Left renal pelvis (tissue), 4 donors: Measurements from ENCODE around the gene STK17B. TPM values are rescaled to one million over a fixed set of nuclear protein-coding genes. Genes with fewer than 3 reads are reported as not detected.
A peak's percentile ranks its signal among the peaks of the same experiment; 100 is the strongest.
"Not testable (repeated sequence)": the region's sequence is repeated elsewhere in the genome, so short reads cannot be mapped to it uniquely, and the experiment has no call there.

Experiments
- DNase-seq, 4 donors: peaks; one replicate each; pipeline ENCODE4 v3.0.0-alpha.2; 2013; ENCODE audit warnings: low read depth in 4 of 4, low spot score in 3 of 4
- polyA plus RNA-seq, 4 donors: library from polyadenylated mRNA; unstranded; fragments of 120-200 nt; gene quantifications; one replicate each; pipeline ENCODE4 v1.2.1, GENCODE V29; 2013; ENCODE audit not compliant: insufficient read length in 4 of 4

STK17B gene
- polyA plus RNA-seq, 4 donors = 9.1 to 12.2 (median 10.6) TPM

DNA sequence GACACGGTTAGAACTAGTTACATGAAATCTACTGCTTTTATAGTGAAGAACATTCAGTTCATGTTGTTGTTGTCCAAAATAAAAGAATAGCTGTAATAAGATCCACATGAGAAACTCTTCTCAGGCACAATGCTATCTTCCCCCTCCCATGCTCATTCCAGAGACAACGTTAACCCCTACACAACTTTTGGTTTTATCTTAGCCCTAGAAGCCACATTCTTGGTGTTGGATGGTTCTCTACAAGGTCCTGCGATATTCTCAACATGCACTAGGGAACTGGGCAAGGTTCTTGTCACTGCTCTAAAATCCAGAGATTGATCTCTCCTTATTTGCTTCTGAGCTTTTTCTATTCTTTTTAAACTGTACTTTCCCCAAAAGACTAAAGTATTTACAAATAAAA is 51.5 kb downstream of the STK17B start:
- no peak for DNase-seq

DNA sequence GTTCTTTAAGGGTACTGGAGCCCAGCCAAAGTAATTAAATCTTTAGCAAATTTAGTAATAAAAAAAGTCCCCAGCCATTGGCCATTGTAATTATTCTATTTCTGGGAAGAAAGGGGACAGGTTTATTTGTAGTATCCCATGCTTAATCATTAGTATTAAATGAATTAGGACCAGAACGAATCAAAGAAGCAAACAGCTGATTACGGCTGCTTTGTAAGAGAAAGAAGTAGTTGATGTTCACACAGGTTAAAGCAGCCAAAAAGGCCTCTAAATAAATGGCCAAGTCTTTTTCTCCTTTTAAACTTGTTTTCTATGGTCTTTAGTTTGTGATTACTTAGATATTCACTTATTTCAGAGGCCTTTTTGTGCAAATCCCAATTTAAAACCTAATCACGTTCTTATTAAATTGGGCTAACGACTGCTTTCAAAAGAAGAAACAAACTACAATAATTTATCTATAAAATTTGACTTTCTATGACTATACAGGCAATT is 54.1 kb downstream of the STK17B start:
- DNase-seq = no peak

DNA sequence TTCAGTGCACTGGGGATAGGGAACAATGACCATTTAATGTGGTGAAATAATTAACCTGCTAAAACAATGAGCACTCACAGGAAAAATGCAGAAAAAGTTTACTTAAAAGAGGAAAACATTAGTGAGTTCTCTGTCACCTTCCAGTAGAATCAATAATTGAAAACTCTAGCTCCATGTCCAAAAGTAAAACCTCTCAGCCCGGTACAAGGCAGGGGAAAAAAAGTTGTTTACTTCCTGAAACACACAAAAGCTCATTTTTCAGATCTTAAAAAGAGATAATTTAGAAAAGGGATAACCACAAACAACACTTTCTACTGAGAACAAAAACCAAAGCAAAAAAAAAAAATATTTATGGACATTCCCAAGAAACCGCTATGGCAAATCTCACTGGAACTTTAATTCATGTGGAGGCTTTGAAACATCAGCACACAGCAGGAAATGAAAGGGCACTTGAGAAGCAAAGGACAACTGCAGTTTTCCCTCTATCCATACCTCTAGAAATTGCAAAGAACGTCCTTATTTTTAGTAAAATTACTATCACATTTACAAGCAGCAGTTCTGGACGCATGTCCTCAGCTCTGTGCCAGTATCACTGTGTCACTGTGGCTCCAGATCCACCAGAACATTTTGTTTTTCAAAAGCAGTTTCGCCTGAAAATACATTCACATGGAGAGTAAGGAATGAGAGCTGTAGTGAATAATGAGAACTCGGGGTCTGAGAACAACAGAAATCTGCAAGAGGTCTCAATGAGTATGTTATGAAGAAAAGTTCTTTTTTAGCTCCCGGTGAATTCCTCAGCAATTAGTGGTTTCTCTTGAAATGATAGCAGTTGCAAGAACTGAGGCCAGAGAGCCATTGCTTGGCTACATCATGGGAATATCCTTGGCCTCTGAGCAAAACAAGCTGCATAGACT is 58.1 kb downstream of the STK17B start:
- peak in 1 of 4 donors; percentile 14 for DNase-seq

DNA sequence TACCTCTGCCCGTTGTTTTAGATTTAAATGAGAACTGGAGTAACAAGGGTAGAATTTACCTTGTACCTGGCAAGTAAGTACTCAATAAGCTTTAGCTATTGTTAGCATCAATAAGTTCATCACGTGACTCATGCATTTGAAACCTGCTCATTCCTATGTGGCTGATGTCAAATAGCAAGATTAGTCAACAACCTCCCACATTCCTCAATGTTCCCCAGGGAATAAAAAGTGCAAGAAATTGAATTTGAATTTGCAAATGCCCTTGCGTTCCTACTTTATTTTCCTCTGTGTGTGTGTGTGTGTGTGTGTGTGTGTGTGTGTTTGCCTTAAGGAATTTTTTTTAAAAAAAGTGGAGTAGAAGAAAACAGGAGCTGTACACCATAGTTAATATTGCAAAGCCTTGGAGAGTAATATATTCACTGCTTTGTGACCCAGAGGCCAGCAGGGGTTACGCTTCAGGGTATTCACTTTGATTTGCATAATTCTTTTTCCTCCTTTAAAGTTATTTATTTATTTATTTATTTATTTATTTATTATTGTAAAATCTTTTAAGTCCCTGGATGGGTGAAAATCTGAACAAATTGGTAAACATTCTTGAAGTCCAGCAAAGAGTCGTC is 58.9 kb downstream of the STK17B start:
- peak in 1 of 4 donors; percentile 24 for DNase-seq

DNA sequence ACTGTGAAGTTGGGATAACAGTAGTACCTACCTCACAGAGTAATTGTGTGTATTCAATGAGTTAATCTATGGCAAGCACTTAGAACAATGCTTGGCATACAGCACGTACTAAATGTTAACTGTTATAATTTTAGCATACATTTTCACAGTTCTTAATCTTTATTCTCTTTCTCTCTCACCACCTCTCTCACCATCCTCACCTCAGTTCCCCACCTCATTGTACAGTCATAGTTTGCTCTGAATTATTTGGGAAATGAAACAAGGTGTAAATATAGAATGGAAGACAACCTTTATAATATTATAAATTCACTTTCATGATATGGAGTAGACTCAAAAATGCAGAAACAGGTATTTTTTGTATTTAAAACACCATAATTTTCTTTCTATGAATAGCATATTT is 62.8 kb downstream of the STK17B start:
- DNase-seq = no peak

DNA sequence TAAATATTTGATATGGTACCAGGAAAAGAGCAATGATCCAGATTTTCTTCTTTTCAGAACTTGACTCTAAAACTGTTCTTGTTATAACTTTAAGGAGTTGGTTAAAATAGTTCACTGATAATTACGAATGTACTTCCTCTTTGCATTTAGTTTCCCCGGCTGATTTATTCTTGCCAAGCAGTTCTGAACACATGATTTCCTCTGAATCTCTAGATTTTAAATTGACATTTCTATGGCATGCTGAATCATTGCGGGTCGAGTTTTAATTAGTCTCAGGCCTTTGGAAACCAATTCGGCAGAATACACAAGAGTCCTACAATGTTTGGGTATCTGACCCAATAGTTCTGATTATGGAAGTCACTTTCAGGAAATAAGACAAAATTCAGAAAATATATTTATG is 65.4 kb downstream of the STK17B start:
- no peak for DNase-seq

DNA sequence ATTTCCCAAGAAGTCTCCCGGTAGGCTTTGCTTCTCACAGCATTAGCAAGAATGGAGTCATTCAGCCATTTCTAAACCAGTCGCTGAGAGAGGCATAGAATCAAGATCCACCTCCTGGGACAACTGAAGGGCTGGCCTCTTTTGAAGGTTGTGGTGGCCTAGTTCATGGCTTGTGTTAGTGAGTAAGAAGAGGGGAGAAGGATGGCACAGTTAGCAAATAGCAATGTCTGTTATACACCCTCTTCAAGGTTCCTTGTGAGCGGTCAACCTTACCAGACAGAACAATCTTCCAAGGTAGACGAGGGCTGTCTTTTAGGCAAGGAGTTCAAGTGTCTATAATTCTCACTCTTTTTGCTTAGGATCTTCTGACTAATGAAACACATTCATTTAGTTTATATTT is 67.3 kb downstream of the STK17B start:
- DNase-seq = no peak

DNA sequence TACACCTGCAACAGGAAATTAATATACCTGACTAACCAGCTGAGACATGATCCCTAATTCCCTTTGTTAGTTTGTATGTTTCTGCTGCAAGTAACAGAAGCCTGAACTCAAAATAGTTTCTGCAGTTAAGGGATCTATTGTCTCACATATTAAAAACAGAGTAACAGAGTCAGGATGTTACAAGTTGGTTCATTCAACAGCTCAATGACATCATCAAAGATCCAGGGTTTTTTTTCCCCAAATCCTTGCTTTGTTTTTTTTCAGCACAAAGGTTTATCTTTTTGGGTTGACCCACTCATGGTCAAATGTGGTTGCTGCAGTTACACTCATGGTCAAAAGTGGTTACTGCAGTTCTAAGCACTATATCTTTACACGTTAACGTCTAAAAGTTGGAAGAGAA is 67.8 kb downstream of the STK17B start:
- DNase-seq = no peak

GRCh38 chr2:196101325-196101991 is 69.9 kb downstream of the STK17B start:
- no peak for DNase-seq

DNA sequence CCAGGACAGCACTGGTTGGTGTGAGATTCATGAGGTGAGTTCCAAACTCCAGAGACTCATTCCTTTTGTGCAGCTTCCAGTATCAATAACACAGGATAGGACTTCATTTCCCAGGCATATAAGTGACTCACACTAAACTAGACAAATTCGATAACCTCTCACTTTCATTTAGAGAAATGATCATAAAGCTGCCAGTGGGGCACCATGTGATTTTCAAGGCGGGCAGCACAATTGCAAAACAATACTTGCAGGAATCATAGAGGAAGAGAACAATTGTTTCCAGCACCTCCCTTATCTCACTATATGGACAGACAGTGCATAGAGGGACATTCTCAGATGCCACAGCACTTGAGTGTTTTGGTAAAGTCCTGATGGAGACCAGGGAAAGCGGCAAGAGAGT is 71.5 kb downstream of the STK17B start:
- DNase-seq = no peak

DNA sequence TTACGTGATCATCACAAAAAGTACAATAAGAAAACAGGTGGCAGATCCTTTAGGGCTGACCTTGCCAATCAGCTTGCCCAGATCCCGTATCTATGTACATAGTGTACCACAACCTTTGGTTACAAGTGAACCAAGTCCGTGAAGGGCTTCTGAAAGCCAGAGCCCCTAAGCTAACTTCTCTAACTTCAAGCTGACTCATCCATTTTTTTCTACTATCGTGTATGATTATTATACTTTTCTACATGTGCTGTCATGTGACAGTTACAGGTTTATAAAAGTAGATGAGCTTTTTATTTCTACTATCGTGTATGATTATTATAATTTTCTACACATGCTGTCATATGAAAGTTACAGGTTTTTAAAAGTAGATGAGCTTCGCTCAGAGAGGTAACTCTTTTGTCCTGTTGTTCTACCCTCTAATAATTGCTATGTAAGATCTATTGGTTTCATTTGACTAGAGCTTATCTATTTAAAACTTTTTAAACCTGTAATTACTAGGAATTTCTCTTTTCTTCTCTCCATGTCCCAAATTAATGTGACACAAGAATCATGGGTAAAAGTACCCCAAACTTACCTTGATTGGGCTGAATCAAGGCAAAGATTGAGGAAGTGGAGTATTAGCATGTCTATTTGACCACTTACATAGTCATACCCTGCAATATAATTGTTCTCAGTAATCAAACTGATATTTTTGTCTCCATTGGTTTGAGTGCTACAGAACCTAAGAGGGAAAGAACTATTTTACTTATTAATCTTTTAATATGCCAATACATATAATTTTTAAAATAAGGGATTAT is 73.3 kb downstream of the STK17B start:
- no peak for DNase-seq

DNA sequence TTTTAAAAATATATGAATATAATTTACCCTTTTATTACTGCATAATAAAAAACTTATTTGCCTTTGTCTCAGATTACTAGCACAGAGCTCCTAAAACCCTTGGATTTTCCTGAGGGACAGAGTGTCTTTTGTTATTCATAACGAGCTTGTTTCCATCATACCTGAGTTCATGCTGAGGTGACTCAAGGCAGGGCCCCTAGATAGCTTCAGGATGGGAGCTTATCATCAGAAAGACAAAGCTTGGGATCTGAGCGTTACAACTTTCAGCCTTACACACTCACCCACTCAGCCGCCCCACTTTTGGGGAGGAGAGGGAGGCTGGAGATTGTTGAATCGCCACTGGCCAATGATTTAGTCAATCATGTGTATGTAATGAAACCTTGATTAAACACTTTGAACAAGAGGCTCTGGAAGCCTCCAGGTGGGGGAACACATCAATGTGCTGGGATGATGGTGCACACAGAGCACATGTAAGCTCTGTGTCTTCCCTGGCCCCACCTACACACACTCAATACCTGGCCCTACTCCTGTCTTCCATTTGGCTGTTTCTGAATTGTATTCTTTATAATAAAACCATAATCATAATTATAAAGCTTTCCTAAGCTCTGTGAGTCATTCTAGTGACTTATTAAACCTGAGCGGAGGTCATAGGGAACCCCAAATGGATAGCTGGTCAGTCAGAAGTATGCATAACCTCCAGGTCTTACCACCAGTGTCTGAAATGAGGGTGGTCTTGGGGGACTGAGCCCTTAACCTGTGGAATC is 74.2 kb downstream of the STK17B start:
- DNase-seq = no peak

GRCh38 chr2:196096264-196096663 is 75.1 kb downstream of the STK17B start:
- no peak for DNase-seq

GRCh38 chr2:196089448-196089847 is 81.9 kb downstream of the STK17B start:
- DNase-seq = not testable (repeated sequence)

- no peak for DNase-seq
Observed at GRCh38 chr2:196088203-196088602, 83.2 kb downstream of the STK17B start.

- no peak for DNase-seq
Observed at GRCh38 chr2:196086517-196087368, 84.6 kb downstream of the STK17B start.

DNA sequence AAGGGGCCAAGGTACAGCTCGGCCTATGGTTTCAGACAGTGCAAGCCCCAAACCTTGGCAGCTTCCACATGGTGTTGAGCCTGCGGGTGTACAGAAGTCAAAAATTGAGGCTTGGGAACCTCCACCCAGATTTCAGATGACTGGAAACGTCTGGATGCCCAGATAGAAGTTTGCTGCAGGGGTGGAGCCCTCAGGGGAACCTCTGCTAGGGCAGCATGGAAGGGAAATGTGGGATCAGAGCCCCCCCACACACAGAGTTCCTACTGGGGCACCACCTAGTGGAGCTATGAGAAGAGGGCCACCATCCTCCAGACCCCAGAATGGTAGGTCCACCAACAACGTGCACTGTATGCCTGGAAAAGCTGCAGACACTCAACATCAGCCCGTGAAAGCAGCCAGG is 87.8 kb downstream of the STK17B start:
- DNase-seq = no peak
